Lung (tissue), 12 donors: ENCODE measurements around the gene SLC38A3. TPM values are rescaled to one million over a fixed set of nuclear protein-coding genes. Genes with fewer than 3 reads are reported as not detected.

Experiments
- ATAC-seq: fragments of 200-7000 bp; cut with Tn5 transposase; one replicate; pipeline ENCODE4 v1.9.1; 2020; ENCODE audit warnings: moderate number of reproducible peaks; ENCODE audit not compliant: insufficient read depth, low FRiP score
- DNase-seq, 3 donors: peaks; one replicate each; pipeline ENCODE4 v3.0.0-alpha.2; 2013 to 2017
- H3K27ac ChIP-seq, 2 donors: one replicate each; pipeline ENCODE4 v1.5.1; 2013; ENCODE audit warnings: mild to moderate bottlenecking in 2 of 2, moderate library complexity in 2 of 2, control low read depth in 1 of 2, inconsistent platforms in 1 of 2, low read depth in 1 of 2, low read length in 1 of 2
- H3K27me3 ChIP-seq, 3 donors: one replicate each; pipeline ENCODE4 v1.5.1; 2013; ENCODE audit warnings: low read length in 2 of 3; ENCODE audit not compliant: control insufficient read depth in 3 of 3, insufficient read depth in 3 of 3
- H3K36me3 ChIP-seq, 4 donors: one replicate each; pipeline ENCODE4 v1.5.1; 2013; ENCODE audit warnings: low read length in 4 of 4, mild to moderate bottlenecking in 1 of 4, moderate library complexity in 1 of 4; ENCODE audit not compliant: control insufficient read depth in 4 of 4, insufficient read depth in 4 of 4
- H3K4me1 ChIP-seq, 5 donors: one replicate each; pipeline ENCODE4 v1.5.1; 2013; ENCODE audit warnings: low read length in 5 of 5, mild to moderate bottlenecking in 2 of 5, moderate library complexity in 1 of 5; ENCODE audit not compliant: control insufficient read depth in 5 of 5, insufficient read depth in 5 of 5
- H3K4me3 ChIP-seq: one replicate; pipeline ENCODE4 v1.5.1; 2013; ENCODE audit warnings: mild to moderate bottlenecking, control low read depth, moderate library complexity
- H3K9ac ChIP-seq, 2 donors: one replicate each; pipeline ENCODE4 v1.5.1; 2013; ENCODE audit warnings: low read length in 2 of 2, control low read depth in 1 of 2; ENCODE audit not compliant: insufficient read depth in 1 of 2
- H3K9me3 ChIP-seq, 4 donors: one replicate each; pipeline ENCODE4 v1.5.1; 2013; ENCODE audit warnings: low read length in 3 of 4, mild to moderate bottlenecking in 1 of 4, moderate library complexity in 1 of 4; ENCODE audit not compliant: control insufficient read depth in 4 of 4, insufficient read depth in 3 of 4
- CTCF ChIP-seq: IDR thresholded peaks from 2 replicates; pipeline ENCODE4 v1.5.1; 2012; ENCODE audit warnings: mild to moderate bottlenecking; ENCODE audit errors: control extremely low read depth, extremely low read depth
- WGBS, 2 donors: extraction: QIAGEN DNeasy Blood & Tissue Kit; methylation state at CpG; one replicate each; pipeline ENCODE4 v1.1.7; 2013; 5-methylcytosine and 5-hydroxymethylcytosine counted together
- polyA plus RNA-seq, 2 donors: library from polyadenylated mRNA; stranded (reverse); fragments of 200-250 nt; gene quantifications; one replicate each; pipeline ENCODE4 v1.2.1, GENCODE V29; 2013
- total RNA-seq, 2 donors: library from RNA; depleted of rRNA in 1 of 2; stranded (reverse); fragments of >200 nt in 1 of 2; gene quantifications; one replicate each; pipeline ENCODE4 v1.2.1, GENCODE V29; 2014 to 2021
- donor health status: control.
- donor health status: control.
- donor health status: Bipolar disorder and iron deficiency.
- donor health status: healthy.
- donor health status: DM: yes; HTN: yes; CAD: no.

Gene SLC38A3
- total and polyA plus RNA-seq, 4 donors: 0.08 to 4.3 (median 0.33) TPM

- TF ChIP-seq CTCF: no peak
- no peak for ATAC-seq
- Histone ChIP-seq H3K27me3 (no peaks in the 10 kb centered on the region), H3K4me1 (peaks cover 0 to 73% (median 34%) of the 10 kb centered on the region in 5 donors), H3K36me3 (no peaks in the 10 kb centered on the region), H3K9ac (peak overlapping the region; percentile 57 to 81), H3K4me3 (no peak overlapping the region), H3K9me3 (no peaks in the 10 kb centered on the region), H3K27ac (peak overlapping the region; percentile 55 to 91)
- WGBS, 2 donors: 63 to 70% methylated on average over 7 of the region's 7 CpGs
- peak in 1 of 3 donors; percentile 27 for DNase-seq
Observed at GRCh38 chr3:50264964-50265485, 60.0 kb downstream of the SLC38A3 start.

- H3K4me3 ChIP-seq: no peak overlapping the region
- H3K36me3 ChIP-seq: no peaks in the 10 kb centered on the region
- no peaks in the 10 kb centered on the region for H3K9me3 ChIP-seq
- ATAC-seq: no peak
- peak in 1 of 3 donors; percentile 12 for DNase-seq
- peaks cover 0 to 77% (median 34%) of the 10 kb centered on the region in 5 donors for H3K4me1 ChIP-seq
- WGBS, 2 donors: 63 to 95% methylated on average over 1 of the region's 1 CpG
- H3K27ac ChIP-seq: peak overlapping the region; percentile 55 to 91
- TF ChIP-seq CTCF: no peak
- H3K27me3 ChIP-seq: no peaks in the 10 kb centered on the region
- H3K9ac ChIP-seq: peak overlapping the region; percentile 57 to 81
Observed at GRCh38 chr3:50265571-50265970, 60.5 kb downstream of the SLC38A3 start.

GRCh38 chr3:50266017-50266416 lies 60.9 kb downstream of the SLC38A3 start:
- 76% methylated on average over 6 of the region's 6 CpGs for WGBS, 2 donors
- ATAC-seq (no peak), DNase-seq (peak in 1 of 3 donors; percentile 14)
- H3K4me1 ChIP-seq: peaks cover 0 to 74% (median 30%) of the 10 kb centered on the region in 5 donors
- H3K36me3 ChIP-seq: no peaks in the 10 kb centered on the region
- peak overlapping the region in 1 of 2 donors; percentile 32 for H3K9ac ChIP-seq
- H3K9me3 ChIP-seq: no peaks in the 10 kb centered on the region
- no peak overlapping the region for H3K4me3 ChIP-seq
- H3K27me3 ChIP-seq: no peaks in the 10 kb centered on the region
- peak overlapping the region; percentile 91 to 93 for H3K27ac ChIP-seq
- no peak for TF ChIP-seq CTCF

GRCh38 chr3:50266836-50267235 lies 61.8 kb downstream of the SLC38A3 start:
- H3K9ac ChIP-seq: peak overlapping the region in 1 of 2 donors; percentile 47

More at GRCh38 chr3:50266836-50267235, 61.8 kb downstream of the SLC38A3 start:
- Histone ChIP-seq H3K27ac (peak overlapping the region; percentile 91 to 93), H3K9me3 (no peaks in the 10 kb centered on the region), H3K27me3 (no peaks in the 10 kb centered on the region), H3K4me3 (no peak overlapping the region), H3K4me1 (peaks cover 0 to 68% (median 28%) of the 10 kb centered on the region in 5 donors), H3K36me3 (peaks cover 0 to 1% (median 0%) of the 10 kb centered on the region in 4 donors)
- WGBS, 2 donors: 52 to 63% methylated on average over 7 of the region's 7 CpGs
- no peak for ATAC-seq
- TF ChIP-seq CTCF: no peak
- peak in 1 of 3 donors; percentile 16 for DNase-seq
